Upper lobe of left lung (tissue), 6 donors: ENCODE measurements around the gene KIF6. TPM values are rescaled to one million over a fixed set of nuclear protein-coding genes. Genes with fewer than 3 reads are reported as not detected.

Source experiments
- ATAC-seq, 2 donors: fragments of 200-7000 bp; cut with Tn5 transposase; one replicate each; pipeline ENCODE4 v1.9.1; 2022; ENCODE audit warnings: mild to moderate bottlenecking in 2 of 2, moderate library complexity in 2 of 2; ENCODE audit not compliant: low FRiP score in 2 of 2
- DNase-seq, 2 donors: peaks; one replicate each; pipeline ENCODE4 v3.0.0-alpha.2; 2019 to 2020
- H3K27ac ChIP-seq, 4 donors: fragments of 200-600 bp; sonication (generic); one replicate each; pipeline ENCODE4 v1.5.1; 2016 to 2019
- H3K27me3 ChIP-seq, 4 donors: fragments of 200-600 bp; sonication (generic); one replicate each; pipeline ENCODE4 v1.5.1; 2017 to 2019
- H3K36me3 ChIP-seq, 4 donors: fragments of 200-600 bp; sonication (generic); one replicate each; pipeline ENCODE4 v1.5.1; 2016 to 2019
- H3K4me1 ChIP-seq, 4 donors: fragments of 200-600 bp; sonication (generic); one replicate each; pipeline ENCODE4 v1.5.1; 2018 to 2019
- H3K4me3 ChIP-seq, 4 donors: fragments of 200-600 bp; sonication (generic); one replicate each; pipeline ENCODE4 v1.5.1; 2017 to 2019; ENCODE audit warnings: mild to moderate bottlenecking in 2 of 4, moderate library complexity in 1 of 4
- H3K9me3 ChIP-seq, 4 donors: fragments of 200-600 bp; sonication (generic); one replicate each; pipeline ENCODE4 v1.5.1; 2018 to 2019
- EP300 ChIP-seq, 4 donors: sonication (generic); formaldehyde crosslinking; IDR thresholded peaks; one replicate each; pipeline ENCODE4 v1.5.1; 2017; ENCODE audit warnings: antibody characterized with exemption in 4 of 4, control low read depth in 2 of 4
- POLR2A ChIP-seq, 4 donors: fragments of 450-650 bp; IDR thresholded peaks; one replicate each; pipeline ENCODE4 v1.5.1; 2016 to 2017; ENCODE audit warnings: antibody characterized with exemption in 4 of 4, mild to moderate bottlenecking in 2 of 4
- POLR2AphosphoS5 ChIP-seq, 2 donors: sonication (generic); formaldehyde crosslinking; IDR thresholded peaks; one replicate each; pipeline ENCODE4 v1.5.1; 2017; ENCODE audit warnings: antibody characterized with exemption in 2 of 2
- WGBS, 2 donors: methylation state at CpG; one replicate each; pipeline ENCODE4 v1.1.5; 2017 to 2018; 5-methylcytosine and 5-hydroxymethylcytosine counted together
- total RNA-seq, 6 donors: library from RNA; depleted of rRNA in 4 of 6; stranded (reverse); fragments of >200 nt in 4 of 6; gene quantifications; one replicate each; pipeline versions ENCODE4 v1.1.0 to v1.2.1, GENCODE V29; 2016 to 2021
- TF ChIP-seq, protein P1 (sequence below), 6 experiments: fragments of 450-650 bp in 4 of 6; fragments of 200-600 bp in 2 of 6; sonication (generic) in 2 of 6; IDR thresholded peaks; one replicate each; pipeline ENCODE4 v1.5.1; 2016 to 2019; ENCODE audit warnings: antibody characterized with exemption in 6 of 6
- donor health status: DM: no; HTN: no; CAD: no; lungs with moderate emphysema.
- donor health status: DM: no; HTN: yes; CAD: no; lungs with severe emphysema.

KIF6 gene
- total RNA-seq, 6 donors from 2014 or later: 0.55 to 7.9 (median 1.5) TPM

DNA sequence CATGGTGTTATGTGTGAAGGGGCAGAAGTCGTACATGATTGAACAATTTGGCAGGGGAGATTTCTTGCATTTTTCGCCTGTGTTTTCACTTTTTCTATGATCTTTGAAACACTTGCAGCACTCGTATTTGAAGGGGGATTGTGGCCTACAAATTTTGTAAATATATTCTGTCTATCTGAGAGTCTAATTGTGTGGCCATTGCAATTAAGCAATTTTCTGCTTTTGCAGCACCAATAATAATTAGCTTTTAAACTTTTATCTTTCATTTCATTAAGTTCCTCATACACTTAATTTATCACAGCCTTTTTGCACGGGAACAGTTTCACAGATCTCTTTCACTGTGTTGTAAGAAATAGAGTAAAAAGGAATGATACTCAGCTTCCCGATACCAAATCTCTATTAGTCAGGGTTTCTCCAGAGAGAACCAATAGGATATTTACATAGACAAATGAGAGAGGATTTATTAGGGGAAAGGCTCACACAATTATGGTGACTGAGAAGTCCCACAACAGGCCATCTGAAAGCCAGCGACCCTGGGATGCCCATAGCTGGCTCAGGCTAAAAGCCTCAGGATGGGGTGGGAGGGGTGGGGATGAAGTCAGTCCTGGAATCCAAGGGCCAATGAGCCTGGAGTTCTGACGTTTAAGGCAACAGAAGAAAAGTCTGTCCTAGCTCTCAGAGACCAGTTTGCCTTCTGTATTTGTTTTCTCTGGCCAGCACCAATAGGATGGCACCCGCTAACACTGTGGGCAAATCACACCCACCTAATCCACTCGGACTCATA lies 58.3 kb downstream of the KIF6 start:
- H3K4me1 ChIP-seq: no peaks in the 10 kb centered on the region
- WGBS, 2 donors: 64 to 75% methylated on average over 9 of the region's 9 CpGs
- DNase-seq (no peak), ATAC-seq (no peak)
- no peak overlapping the region for H3K27ac ChIP-seq
- no peaks in the 10 kb centered on the region for H3K27me3 ChIP-seq
- no peaks in the 10 kb centered on the region for H3K36me3 ChIP-seq
- H3K9me3 ChIP-seq: no peaks in the 10 kb centered on the region
- H3K4me3 ChIP-seq: no peak overlapping the region
- TF ChIP-seq, protein P1, sequence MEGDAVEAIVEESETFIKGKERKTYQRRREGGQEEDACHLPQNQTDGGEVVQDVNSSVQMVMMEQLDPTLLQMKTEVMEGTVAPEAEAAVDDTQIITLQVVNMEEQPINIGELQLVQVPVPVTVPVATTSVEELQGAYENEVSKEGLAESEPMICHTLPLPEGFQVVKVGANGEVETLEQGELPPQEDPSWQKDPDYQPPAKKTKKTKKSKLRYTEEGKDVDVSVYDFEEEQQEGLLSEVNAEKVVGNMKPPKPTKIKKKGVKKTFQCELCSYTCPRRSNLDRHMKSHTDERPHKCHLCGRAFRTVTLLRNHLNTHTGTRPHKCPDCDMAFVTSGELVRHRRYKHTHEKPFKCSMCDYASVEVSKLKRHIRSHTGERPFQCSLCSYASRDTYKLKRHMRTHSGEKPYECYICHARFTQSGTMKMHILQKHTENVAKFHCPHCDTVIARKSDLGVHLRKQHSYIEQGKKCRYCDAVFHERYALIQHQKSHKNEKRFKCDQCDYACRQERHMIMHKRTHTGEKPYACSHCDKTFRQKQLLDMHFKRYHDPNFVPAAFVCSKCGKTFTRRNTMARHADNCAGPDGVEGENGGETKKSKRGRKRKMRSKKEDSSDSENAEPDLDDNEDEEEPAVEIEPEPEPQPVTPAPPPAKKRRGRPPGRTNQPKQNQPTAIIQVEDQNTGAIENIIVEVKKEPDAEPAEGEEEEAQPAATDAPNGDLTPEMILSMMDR (IDR thresholded peaks at IDR 0.05): no peak
- TF ChIP-seq EP300 (IDR thresholded peaks at IDR 0.05): no peak
- TF ChIP-seq POLR2A (IDR thresholded peaks at IDR 0.05): no peak
- no peak for TF ChIP-seq POLR2AphosphoS5 (IDR thresholded peaks at IDR 0.05)

DNA sequence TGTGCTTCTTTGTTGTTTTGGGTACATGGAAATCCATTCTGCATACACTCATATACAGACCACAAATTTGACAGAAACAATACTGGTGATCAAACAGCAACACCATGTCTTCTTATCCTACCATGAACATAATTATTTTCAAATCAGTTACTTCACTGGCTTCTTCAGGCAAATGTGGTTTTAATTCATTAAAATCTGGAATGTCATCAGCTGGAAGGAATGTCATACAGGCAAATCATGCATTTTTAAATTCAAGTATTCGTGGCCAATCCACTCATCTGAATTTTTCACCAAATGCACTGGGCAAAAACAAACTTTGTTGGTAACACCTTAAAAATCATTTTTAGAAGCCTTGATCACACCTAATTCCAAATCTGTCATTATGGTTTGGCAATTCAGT lies 59.3 kb downstream of the KIF6 start:
- no peaks in the 10 kb centered on the region for H3K27me3 ChIP-seq
- H3K9me3 ChIP-seq: no peaks in the 10 kb centered on the region
- H3K4me3 ChIP-seq: no peak overlapping the region
- no peaks in the 10 kb centered on the region for H3K4me1 ChIP-seq
- H3K27ac ChIP-seq: no peak overlapping the region
- TF ChIP-seq POLR2AphosphoS5 (IDR thresholded peaks at IDR 0.05): no peak
- TF ChIP-seq, protein P1 (IDR thresholded peaks at IDR 0.05): no peak
- no peak for TF ChIP-seq EP300 (IDR thresholded peaks at IDR 0.05)
- TF ChIP-seq POLR2A (IDR thresholded peaks at IDR 0.05): no peak
- no peaks in the 10 kb centered on the region for H3K36me3 ChIP-seq
- ATAC-seq: no peak
- 36 to 79% methylated on average over 1 of the region's 1 CpG for WGBS, 2 donors
- no peak for DNase-seq

DNA sequence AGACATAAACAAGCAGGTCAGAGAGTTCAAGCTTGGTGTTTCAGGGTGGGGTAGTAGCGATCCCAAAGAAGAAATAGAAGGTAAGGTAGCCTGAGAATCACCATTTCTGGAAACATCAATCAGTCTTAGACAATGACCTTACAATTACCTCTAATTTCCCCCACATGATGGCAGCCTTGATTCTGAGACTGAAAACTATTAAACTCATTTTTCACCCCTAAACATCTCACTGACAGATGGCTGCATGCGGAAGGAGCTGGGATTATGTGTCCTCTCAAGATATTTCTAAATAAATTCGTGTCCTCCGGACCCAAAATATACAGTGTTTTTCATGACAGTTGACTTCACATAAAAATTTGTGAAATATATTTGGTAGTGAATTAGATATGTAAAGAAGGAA lies 61.0 kb downstream of the KIF6 start:
- Histone ChIP-seq H3K27me3 (no peaks in the 10 kb centered on the region), H3K27ac (no peak overlapping the region), H3K4me3 (no peak overlapping the region), H3K4me1 (no peaks in the 10 kb centered on the region), H3K9me3 (no peaks in the 10 kb centered on the region), H3K36me3 (no peaks in the 10 kb centered on the region)
- DNase-seq (no peak), ATAC-seq (no peak)
- TF ChIP-seq, protein P1 (IDR thresholded peaks at IDR 0.05): no peak
- TF ChIP-seq POLR2A (IDR thresholded peaks at IDR 0.05): no peak
- TF ChIP-seq POLR2AphosphoS5 (IDR thresholded peaks at IDR 0.05): no peak
- TF ChIP-seq EP300 (IDR thresholded peaks at IDR 0.05): no peak
- WGBS, 2 donors: 71 to 82% methylated on average over 4 of the region's 4 CpGs

DNA sequence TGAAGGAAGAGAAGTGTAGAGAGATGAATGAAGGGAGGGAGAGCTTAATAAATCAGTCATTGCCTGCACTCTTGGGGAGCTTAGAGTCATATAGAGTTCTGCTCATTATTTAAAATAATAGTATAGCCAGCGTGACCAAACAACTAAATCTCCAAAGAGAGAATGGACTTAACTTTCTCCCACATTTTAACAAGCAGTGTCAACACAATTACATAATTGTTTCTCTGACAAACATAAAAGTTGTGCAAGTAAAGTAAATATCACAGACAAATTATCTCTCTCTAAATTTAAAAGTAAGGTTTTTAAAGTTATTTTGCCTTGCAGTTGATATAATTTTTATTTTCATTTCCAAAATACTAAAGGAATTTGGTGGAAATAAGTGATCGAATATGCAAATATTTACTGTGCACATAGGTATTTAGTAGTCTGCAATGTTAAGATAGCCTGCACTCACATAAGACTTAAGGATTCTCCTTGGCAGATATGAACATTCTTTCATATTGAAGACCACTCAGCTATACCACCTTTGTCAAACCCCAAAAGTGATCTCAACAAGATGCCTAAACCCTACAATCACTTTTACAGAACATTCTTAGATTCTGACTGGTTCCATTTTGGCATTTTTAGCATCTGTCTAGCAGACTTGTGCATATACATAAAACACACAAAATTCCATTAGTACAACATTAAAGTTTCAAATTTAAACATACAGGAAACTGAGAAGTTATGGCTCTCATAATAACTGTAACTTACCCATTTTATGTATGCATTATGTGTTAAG lies 67.7 kb downstream of the KIF6 start:
- no peaks in the 10 kb centered on the region for H3K4me1 ChIP-seq
- DNase-seq (no peak), ATAC-seq (no peak)
- H3K27ac ChIP-seq: no peak overlapping the region
- 78 to 80% methylated on average over 2 of the region's 2 CpGs for WGBS, 2 donors
- TF ChIP-seq, protein P1 (IDR thresholded peaks at IDR 0.05): no peak
- no peak for TF ChIP-seq POLR2A (IDR thresholded peaks at IDR 0.05)
- TF ChIP-seq POLR2AphosphoS5 (IDR thresholded peaks at IDR 0.05): no peak
- TF ChIP-seq EP300 (IDR thresholded peaks at IDR 0.05): no peak
- no peak overlapping the region for H3K4me3 ChIP-seq
- no peaks in the 10 kb centered on the region for H3K27me3 ChIP-seq
- H3K9me3 ChIP-seq: no peaks in the 10 kb centered on the region
- no peaks in the 10 kb centered on the region for H3K36me3 ChIP-seq
